RWPE1 (cell line): ENCODE data around the gene HHAT.
A peak's percentile ranks its signal among the peaks of the same experiment; 100 is the strongest.

ENCODE experiments used
- CTCF ChIA-PET: fragments of 350-600 bp; sonication (Branson Sonifier 250); formaldehyde crosslinking; extraction: SDS; loops from one replicate; lab custom pipeline; 2021; lab: Yijun Ruan, JAX
- POLR2A ChIA-PET: fragments of 400-600 bp; formaldehyde crosslinking; extraction: SDS; loops from one replicate; lab custom pipeline; 2020; ENCODE audit warnings: antibody characterized with exemption; ENCODE audit not compliant: low non-redundant PET; lab: Yijun Ruan, JAX
- DNase-seq: peaks from one replicate; pipeline ENCODE4 v3.0.0; 2012; ENCODE audit warnings: low spot score
- H3K27ac ChIP-seq: fragments of 450-650 bp; 2 replicates; pipeline ENCODE4 v1.5.1; 2017
- TF ChIP-seq, protein P1 (sequence below): fragments of 450-650 bp; conservative IDR thresholded peaks from 2 replicates; pipeline ENCODE4 v1.5.1; 2017; ENCODE audit warnings: low read depth, mild to moderate bottlenecking

HHAT gene

DNA sequence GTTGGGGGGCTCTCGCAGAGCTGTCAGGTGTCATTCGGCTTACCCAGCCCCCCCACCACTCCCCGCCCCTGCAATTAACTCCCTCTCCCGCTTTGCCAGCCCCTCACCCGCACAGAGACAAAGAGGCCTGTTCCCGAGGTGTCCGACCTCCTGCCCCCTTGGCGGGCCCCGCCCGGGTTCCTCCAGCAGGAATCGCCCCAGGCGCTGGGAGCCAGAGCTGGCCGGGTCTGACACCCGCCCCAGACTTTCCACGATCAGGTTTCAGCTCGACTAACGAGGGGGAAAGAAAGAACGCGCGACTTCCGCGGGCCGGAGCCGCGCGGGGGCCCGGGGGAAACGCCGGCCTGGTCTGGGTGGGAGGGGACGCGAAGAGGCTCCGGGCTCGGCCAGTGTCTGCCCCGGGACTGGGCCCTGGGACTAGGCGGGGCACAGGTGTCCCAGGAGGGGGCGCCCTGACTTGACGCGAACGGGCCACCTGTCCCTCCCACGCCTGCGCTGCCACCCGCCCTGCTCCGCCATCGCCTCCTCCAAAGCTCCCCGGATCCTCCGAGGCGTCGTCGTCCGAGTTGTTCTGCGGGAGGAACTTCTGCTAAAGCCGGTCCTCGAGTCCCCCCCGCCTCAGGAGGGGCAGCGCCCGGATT, 36.4 kb upstream of the HHAT start:
- H3K27ac ChIP-seq: peak overlapping the region; percentile 53
- TF ChIP-seq, protein P1, sequence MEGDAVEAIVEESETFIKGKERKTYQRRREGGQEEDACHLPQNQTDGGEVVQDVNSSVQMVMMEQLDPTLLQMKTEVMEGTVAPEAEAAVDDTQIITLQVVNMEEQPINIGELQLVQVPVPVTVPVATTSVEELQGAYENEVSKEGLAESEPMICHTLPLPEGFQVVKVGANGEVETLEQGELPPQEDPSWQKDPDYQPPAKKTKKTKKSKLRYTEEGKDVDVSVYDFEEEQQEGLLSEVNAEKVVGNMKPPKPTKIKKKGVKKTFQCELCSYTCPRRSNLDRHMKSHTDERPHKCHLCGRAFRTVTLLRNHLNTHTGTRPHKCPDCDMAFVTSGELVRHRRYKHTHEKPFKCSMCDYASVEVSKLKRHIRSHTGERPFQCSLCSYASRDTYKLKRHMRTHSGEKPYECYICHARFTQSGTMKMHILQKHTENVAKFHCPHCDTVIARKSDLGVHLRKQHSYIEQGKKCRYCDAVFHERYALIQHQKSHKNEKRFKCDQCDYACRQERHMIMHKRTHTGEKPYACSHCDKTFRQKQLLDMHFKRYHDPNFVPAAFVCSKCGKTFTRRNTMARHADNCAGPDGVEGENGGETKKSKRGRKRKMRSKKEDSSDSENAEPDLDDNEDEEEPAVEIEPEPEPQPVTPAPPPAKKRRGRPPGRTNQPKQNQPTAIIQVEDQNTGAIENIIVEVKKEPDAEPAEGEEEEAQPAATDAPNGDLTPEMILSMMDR: peak; percentile 52
- DNase-seq: peak; percentile 52
- ChIA-PET CTCF (interaction anchor here (0.6 to 1.5 kb wide), 6 partner anchors 8 to 262 kb away, joined by 3 to 6 read pairs (median 3); no protein-coding TSS in a partner anchor), POLR2A (no interaction called here)

DNA sequence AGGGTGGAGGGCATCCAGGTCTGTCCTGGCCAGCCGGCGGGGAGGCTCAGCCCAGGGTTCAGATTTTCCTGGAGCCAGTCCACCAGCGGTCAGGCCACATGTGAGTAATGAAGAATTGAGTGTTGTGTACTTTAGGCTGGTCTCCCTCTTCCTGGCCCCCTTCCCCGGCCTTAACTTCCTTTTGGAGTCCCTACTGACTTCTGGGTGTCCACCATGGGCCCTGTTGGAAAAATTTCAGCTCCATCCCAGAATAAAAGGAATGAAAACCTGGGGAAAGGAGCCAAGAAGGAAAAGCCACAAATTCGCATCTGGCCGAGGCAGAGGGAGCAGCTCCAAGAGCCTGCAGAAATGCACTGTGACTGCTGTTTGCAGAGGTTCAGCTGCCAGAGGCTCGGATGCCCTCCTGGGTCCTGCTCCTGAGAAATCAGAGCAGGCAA, 35.5 kb upstream of the HHAT start:
- ChIA-PET CTCF (interaction anchor here (0.6 to 1.4 kb wide), 4 partner anchors 28 to 263 kb away, joined by 3 to 6 read pairs (median 4); no protein-coding TSS in a partner anchor), POLR2A (no interaction called here)
- H3K27ac ChIP-seq: peak overlapping the region; percentile 53
- DNase-seq: no peak
- TF ChIP-seq, protein P1: no peak

DNA sequence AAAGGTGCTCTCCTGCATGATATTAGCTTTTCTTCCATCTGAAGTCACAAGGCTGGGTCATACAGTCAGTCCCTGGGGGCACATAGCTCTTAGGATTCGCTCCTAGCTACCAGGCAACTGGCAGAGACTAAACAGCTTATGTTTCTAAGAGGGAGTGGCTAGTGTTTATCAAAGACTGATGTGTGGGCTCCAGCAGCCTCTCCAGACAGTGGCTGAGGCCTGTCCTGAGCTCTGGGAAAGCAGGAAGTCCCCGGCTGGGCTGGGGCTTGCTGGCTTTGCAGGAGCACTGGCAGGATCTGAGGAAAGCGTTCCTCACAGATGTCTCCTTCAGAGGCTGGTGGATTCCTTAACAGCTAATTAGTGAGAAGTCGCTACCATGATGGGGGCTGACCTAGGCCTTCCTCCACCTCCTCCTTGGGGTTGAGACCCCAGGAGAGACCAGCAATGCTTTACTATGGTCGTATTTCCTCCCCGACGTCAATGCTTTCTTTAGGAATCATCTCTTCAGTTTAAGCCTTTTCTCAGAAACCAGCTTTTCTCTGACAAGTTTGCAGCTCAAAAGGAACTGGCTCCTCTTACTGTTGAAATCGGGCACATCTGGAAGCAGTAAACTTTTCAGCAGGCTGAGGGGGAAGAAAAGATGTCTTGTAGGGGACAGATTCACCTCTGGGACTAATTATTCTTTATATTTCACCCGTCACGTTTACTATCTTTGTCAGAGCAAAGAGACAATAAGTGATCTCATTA, 33.5 kb upstream of the HHAT start:
- no peak for DNase-seq
- POLR2A ChIA-PET: no interaction called here
- no peak overlapping the region for H3K27ac ChIP-seq
- TF ChIP-seq, protein P1: no peak
- CTCF ChIA-PET: interaction anchor here (0.5 to 0.8 kb wide), 2 partner anchors 192 to 1220 kb away, joined by 3 to 4 read pairs; no protein-coding TSS in a partner anchor

DNA sequence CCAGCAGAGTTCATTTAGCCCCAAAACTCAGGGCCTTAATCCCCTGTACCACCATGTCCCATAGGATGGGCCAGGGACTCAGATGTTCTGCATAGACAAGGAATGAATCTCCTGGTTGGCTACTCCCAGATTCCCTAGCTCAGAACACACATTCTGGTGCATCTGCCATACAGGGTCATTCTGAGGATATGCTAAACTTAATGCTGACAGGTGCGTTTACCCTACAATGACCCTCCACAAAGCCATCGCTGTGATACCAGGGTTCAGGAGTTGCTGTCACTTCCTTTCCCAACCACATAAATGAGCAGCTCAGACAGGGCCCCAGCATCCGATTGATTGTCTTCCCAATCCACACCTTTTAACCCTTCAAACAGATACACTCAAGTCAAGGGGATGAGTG, 32.0 kb upstream of the HHAT start:
- CTCF ChIA-PET: no interaction called here
- TF ChIP-seq, protein P1: no peak
- POLR2A ChIA-PET: no interaction called here
- H3K27ac ChIP-seq: no peak overlapping the region
- no peak for DNase-seq

DNA sequence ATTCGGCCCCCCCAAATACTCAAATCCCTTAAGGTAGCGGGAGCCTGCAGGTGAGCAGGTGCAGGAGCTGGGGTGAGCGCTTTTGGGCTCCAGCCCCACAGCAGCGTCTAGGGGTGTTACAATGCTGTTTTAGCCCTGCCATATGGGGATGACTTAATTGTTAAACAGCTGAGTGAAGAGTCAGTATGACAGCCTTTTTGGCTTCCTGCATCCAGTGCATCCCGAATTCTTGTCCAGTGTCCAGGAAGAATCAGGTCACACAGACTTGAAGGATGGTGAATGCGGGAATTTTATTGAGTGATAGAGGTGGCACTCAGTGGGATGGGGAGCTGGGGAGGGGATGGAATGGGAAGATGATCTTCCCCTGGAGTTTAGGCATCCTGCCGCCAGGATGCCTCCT, 30.4 kb upstream of the HHAT start:
- no peak overlapping the region for H3K27ac ChIP-seq
- CTCF ChIA-PET: no interaction called here
- TF ChIP-seq, protein P1: no peak
- DNase-seq: no peak
- POLR2A ChIA-PET: no interaction called here

DNA sequence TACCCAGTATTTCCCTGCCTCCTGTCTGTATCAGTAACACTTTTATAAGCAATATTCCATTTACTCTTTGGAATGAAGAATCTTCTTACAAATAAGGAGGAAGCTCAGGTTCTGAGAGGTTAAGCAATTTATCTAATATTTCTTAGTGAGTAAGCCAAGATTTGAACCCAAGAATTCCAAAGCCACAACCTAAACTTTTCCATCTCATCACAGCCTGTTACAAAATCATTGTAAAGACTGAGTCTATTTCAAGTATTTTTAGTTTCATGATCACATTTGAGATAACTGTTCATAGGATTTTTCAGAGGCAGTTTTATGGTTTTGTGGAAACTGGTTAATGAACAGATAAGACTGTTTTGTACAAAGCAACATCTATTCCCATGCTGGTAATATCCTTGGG, 29.8 kb upstream of the HHAT start:
- no peak overlapping the region for H3K27ac ChIP-seq
- ChIA-PET CTCF (no interaction called here), POLR2A (no interaction called here)
- no peak for DNase-seq
- TF ChIP-seq, protein P1: no peak
